IPS DF 19.7 (cell line): ENCODE measurements around the gene SUSD1.

ENCODE experiments used
- DNase-seq: peaks from one replicate; pipeline ENCODE4 v3.0.0-alpha.2; 2013; ENCODE audit warnings: low read depth, low spot score

The SUSD1 gene

DNA sequence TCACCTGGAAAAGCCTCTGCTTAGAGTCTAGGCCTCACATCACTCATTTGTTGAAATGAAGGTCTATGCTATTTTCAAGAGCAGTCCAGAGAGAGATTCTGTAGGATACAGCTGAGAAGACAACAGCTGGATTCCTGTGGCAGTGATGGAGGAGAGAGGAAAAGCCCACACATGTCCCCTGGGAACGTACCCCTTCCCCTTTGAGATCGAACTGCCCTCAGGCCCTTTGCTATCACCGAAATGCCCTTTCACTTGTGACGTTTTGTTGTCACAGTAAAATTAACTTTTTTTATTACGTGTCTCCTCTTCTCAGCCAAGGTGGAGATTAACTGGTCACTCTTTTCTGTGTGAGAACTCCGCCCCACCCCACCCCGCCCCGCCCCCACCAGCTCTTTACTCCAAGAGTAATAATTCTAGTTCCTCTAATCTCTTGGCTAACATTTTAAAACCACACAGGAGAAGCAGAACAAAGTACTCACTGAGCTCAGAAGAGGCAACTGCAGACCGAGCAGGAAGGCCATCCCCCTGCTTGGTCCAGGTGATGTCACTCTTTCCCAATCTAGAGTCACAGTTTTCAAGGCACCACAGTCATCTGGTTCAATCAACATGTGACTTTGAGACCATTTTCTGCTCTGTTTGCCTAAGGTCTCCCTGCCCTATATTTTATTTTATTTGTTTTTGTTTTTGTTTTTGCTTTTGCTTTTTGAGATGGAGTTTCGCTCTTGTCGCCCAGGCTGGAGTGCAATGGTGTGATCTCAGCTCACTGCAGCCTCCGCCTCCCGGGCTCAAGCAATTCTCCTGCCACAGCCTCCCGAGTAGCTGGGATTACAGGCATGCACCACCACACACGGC is 105.6 kb downstream of the SUSD1 start:
- no peak for DNase-seq

DNA sequence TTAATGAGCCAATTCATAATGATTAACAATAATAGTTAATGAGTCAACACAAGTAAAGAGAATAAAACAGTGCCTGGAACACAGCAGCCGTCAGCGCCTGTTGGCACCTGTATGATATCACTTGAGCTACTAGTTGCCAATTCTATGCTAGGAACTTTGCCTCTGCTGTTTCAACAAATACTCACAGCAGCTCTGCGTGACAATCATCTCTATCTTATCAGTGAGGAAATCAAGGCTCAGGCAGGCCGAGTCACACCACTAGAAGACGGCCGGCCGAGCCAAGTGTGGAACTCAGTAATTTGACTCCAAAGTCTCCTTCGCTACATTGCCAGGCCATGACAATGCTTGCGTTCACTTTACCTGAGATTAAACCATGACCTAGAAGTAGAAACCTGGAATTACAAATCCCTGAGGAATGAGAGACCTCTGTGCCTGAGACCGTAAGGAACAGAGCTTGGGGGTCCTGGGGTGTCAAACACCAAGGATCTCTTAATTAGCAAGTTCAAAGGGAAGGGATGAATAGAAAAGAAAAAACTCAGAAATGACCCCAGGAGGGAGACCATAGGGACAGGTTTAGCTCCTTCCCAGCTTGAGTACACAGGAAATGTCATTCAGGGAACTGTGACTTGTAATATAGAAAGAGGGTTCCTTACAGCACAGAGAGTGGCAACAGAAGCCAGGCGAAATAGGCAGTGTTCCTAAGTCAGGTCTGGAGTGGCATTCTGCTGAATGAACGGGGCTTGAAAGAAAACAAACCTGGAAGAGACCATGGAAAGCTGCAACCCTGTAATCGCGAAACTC is 109.1 kb downstream of the SUSD1 start:
- DNase-seq: no peak

DNA sequence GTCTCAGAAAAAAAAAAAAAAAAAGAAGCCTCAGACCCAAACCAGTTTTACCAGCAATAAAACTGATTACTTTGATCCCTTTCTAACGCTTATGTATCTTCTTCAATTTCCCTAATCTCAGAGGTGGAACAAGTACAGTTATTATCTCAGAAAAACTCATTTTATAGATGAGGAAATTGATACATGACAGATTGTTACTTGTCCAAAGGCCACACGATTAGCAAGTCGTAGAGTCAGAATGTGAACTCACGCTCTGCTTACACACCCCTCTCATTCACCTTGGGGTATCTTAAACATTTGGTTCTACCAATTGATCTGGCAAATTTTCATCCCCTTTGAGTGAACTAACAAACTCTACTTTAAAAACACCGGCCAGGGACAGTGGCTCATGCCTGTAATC is 110.2 kb downstream of the SUSD1 start:
- no peak for DNase-seq

DNA sequence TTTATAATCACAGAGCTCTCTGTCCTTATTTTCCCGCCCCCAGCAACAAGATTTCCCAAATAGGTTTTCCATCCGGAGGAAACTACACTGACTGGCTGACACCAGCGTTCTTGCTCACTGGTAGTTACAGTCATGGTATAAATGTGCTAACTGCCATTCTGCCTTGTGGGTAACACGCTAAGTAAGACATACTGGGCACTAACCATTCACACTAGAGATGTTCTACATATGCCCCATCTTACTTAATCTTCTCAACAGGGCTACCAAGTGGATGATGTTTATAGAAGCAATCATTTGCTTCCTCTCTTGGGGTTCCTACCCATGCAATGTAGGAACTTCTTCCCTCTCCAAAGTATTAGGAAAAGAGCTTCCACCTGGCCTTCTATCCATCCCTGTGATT is 111.5 kb downstream of the SUSD1 start:
- DNase-seq: no peak

DNA sequence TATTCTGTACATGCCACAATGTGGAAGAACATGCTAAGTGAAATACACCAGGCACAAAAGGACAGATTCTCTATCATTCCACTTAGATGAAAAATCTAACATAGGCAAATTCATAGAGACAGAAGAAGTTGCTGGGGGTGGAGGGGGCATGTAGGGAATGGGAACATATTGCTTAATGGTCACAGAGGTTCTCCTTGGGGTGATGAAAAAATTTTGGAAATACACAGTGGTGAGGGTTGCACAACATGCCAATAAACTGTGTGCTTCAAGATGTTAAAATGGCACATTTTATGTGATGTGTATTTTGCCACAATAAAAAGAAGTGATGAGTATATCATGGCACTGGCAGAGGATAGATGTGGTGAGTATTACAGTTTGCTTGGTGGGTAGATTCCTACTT is 111.9 kb downstream of the SUSD1 start:
- DNase-seq: no peak

DNA sequence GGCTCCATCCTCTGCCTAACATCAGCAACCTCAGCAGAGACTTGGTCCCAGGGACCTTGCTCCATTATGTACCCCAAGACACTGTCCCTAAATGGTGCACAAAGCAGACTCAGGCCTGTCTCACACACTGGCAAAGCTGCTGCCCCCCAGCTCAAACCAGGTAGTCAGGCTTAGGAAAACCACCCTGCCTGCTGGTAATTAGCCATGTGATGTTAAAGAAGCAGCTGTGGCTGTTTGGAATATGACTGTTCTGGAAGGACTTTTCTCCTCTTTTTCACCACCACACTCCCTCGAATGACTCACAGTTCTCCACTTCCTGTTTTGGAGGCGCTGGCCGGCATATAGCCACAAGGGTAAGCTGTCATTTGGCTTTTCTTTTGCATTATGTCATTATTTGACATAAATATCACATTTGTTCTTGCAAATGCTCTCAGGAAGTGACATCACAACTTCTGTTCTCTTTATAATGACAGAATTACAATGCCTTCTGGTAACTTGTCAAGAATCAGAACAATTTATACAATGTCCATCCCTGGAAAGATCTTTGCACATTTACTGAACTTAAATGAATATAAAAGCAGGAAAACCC is 113.9 kb downstream of the SUSD1 start:
- no peak for DNase-seq

DNA sequence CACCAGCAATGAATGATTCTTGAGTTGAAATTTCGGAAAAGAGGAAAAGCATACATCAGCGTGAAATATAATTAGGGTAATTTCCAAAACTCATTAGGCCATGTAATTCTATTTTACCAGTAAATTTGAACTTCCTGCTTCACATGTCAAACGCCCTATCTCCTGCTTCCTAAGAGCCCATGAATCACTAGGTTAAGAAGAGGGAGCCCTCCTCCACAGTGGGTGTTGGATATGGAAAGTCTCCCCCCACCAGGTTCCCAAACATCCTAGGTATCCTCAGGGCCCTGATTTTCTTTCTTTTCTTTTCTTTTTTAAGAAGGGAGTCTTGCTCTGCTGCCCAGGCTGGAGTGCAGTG is 115.2 kb downstream of the SUSD1 start:
- no peak for DNase-seq

DNA sequence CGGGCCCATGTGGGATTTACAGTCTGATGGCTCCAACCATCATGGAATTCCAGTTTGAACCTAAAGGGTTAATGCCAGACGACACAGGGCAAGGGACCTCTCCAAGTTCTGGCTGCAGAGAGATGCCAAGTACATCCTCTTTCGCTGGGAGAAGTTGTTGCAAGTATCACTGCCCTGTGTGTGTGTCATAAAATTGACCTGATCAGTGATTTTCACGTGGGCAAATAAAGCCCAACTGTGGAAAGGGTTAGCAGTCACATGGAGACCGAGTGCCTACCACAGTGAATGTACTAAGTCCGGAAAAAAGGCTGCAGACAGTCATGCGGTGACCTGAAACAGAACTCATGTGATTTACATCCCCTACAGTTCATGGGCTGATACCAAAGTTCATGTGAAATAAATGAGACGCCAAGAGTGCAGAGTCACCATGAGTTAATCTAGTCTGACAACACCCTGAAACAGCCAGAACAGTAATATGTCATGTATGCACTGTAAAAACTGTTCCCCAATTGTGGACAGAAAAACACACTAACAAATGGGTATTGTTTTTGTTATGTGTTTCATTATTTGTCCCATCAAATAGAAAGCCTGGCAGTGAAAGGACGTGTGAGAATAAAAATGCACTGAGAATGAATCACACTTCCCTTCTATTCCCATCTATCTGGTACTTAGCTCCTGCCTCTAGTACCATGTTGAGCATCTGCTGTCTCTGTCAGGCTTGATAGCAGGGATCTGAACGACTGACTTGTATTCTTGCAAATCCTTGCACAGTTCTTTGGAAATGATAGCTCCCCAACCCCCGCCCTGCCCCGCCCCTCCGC is 115.7 kb downstream of the SUSD1 start:
- no peak for DNase-seq

DNA sequence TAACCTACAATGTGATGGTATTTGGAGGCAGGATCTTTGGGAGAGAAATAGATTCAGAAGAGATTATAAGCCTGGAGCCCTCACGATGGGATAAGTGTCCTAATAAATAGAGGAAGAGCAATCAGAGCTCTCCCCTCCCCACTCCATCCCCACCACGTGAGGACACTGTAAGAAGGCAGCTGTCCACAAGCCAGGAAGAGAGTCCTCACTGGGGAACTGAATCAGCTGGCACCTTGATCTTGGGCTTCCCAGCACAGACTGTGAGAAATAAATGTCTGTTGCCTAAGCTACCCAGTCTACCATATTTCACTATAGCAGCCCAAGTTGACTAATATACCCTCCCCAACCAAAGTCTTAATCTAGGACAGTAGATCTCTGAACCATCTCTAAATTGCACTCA is 118.1 kb downstream of the SUSD1 start:
- no peak for DNase-seq

DNA sequence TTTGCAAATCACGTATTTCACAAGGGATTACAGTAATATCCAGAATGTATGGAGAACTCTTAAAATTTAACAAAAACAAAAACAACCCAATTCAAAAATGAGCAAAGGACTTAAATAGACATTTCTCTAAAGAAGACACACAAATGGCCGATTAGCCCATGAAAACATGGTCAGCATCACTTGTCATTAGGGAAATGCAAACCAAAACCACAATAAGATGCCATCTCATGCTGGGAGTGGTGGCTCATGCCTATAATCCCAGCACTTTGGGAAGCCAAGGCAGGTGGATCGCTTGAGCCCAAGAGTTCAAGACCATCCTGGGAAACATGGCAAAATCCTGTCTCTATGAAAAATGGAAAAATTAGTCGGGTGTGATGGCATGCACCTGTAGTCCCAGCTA is 120.2 kb downstream of the SUSD1 start:
- DNase-seq: no peak

DNA sequence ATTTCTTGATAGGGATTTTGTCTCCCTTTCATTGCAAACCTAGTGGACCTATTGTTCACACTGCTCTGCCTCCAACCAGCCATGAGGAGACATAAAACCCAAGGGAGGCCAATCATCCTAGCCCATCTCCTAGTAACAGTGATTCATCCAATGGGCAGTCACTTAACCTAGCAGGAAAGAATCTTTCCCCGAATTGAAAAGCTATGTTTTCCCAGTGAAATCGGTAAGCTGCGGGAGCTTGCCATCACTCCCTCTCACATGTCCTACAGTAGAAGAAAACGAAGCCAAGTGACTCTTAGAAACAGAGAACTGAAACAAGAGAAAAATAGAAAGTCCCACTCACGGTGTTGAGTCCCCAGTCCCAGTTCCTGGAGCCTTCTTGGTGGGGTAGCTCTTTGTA is 123.3 kb downstream of the SUSD1 start:
- DNase-seq: no peak

DNA sequence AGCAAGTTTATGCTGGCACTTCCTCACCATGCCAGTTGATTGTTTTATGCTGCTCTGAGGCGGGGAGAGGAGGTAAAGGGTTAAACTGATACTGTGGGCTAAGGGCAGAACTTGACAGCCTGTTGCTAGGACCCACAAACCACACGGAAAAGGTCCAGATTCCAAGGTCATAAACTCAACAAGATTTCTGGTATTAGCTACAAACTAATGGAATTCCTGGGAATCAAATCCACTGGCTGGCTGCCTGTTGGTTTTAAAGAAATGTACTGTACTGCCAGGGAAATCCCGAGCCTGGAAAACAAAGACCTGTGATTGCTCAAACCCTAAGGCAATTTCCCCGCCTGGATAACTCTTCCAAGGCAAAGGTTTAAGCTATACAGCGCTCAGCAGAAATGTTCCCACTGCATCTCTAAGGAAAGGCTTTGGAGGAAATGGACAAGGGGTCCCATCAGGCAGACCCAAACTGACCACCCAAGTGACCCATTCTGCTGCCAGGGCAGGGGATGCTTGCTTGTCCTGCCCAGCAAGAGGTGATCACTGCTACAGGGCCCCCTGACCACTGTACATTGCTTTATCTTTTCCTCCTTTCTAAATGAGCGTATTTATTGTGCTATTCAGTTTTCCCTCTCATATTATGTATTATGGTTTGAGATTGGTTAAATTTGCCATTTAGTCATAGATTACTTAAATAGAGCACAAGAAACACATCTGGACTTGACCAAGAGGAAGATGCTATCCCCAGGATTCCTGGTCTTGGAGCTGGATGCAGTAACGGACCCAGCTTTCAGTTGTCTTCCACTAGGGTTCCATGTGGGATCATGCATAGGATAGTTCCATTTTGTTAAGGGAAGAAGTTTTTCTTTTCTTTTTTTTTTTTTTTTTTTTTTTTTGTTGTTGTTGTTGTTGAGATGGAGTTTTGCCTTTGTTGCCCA is 124.3 kb downstream of the SUSD1 start:
- no peak for DNase-seq

DNA sequence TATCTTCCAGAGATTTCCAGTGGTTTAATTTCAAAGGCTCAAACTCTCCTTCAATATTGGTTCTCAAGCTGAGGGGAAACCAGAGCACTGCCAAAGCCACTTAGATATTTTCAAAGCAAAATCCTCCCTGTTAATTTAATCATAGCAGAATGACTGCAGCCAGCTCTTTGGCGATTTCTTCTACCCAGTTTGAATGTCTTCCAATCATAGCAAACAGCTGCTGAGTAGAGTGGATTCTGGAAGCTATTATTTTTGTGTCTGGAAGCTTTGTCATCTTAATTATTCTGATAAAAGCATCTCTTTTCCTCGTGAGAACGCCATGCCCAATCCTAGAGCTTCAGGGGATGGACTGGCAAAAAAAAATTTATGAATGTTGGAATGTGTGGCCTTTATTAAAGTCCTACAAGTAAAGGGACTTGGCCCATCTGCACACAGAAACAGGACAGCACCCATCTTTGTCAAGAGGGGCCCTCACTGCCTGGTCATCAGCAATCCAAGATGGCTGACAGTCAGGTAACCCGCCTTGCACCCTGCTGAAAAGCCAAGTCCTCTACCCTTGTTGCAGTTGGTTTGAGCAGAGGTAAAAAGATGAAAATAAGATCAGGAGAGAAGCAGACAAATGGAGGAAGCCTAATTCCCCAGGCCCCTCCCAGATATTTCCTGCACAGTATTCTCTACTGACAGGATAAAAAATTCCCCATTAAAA is 125.1 kb downstream of the SUSD1 start:
- no peak for DNase-seq

DNA sequence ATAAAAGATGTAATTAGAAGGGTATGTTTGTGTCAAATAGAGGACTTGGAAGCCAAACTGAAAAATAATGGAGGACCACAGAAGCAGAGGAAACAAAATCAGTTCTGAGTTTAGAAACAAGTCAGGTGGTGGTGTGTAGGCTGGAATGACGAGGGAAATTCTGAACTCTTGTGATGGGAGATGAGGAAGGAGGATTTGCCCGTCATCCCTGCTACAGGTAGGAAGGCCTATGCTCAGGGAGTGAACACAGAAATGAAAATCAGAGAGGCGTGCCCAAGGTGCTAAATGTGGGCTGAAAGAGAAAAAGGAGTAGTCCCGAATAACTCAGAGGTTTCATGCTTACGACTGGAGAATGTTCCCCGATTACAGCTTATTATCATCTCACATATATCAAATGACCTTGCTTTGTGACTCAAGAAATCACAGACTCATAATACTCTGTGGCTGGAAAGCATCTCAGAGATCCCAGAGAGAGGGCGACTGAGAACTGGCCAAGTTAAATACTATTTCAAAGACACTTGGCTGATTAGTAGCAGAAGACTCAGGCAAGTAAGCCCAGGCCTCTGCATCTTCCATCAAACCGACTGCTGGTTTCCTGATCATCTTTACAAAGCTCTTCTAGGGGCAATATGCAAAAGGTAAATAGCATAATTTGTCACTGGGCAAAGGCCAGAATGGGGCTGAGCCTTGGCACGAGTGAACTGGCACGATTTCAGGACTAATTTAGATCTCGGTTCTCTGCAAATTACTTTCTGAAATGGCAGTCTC is 126.0 kb downstream of the SUSD1 start:
- DNase-seq: no peak

DNA sequence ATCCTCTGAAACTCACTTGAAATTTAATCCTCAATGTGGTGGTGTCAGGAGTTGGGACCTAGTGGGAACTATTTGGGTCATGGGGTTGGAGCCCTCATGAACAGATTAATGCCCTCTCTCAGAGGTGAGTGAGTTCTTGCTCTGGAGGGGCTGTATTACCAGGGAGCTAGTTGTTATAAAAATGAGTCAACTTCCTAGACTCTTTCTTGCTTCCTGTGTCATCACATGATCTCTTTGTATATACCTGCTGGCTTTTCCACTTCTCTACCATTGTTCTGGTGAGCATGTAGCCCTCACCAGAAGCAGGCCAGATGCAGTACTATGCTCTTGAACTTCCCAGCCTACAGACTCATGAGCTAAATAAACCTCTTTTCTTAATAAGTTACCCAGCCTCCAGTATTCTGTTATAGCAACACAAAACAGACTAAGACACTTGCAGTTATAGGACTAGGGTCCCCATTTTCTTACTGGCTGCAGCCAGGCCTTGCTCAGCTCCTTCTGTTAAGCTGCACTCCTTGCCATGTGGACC is 127.5 kb downstream of the SUSD1 start:
- no peak for DNase-seq

DNA sequence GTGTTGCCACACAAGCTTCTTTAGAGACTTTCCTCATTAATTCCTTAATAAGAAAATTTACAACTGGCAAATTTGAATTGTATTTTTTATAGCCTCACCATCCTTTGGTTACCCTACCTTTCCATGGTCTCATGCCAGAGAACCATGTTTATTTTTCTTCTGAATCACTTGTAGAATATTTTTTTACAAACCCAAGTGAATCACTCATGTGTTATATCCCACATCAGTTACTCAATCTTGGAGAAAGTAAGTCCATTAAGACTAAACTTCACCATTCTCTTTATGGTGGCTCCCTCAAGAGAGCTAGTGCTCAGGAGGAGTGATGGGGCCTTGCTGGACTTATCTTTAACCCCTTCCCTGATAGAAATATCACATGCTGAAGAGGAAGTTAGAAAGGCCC is 128.9 kb downstream of the SUSD1 start:
- no peak for DNase-seq

DNA sequence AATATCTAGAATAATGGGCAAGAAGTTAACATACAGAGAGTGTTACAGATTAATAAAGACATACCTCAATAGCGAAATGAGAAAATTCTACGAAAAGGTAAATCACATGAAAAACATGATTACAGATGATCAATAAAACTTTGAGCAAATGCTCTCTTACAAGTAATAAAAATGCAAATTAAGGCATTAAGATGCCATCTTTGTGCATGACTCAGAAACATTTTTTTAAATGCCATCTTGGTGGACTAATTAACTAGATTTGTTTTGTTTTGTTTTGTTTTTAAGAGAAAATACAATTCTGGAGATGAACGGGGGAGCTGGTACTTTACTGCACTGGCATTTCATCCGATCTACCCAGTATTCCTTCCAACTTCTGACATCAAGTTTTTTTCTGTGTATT is 130.2 kb downstream of the SUSD1 start:
- no peak for DNase-seq

DNA sequence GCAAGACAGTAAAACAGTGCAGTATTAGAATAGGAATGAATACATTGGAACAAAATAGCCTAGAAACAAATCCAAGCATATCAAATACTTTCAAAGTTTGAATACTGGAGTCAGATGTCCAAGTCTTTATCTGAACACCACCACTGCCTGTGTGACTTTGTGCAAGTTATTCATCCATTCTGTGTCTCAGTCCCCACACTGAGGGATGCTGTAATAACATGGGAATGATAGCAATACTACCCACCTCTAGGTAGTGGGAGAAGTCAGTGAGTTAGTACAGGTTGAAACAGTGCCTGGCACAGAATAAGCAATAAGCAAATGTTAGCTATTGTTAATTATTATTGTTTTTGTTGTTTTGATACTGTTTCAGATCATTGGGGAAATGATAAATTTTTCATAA is 130.9 kb downstream of the SUSD1 start:
- DNase-seq: no peak

DNA sequence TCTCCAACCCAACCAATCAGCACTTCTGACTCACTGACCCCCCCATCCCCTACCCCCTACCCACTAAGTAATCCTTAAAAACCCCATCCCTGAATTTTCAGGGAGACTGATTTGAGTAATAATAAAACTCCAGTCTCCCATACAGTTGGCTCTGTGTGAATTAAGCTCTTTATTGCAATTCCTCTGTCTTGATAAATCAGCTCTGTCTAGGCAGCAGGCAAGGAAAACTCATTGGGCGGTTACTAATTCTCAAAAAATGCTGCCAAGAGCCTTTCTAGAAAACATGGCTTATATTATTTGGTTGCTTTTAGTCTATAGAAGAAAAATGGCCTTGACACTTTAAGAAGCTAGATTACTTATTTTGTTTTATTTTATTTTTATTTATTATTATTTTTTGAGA is 131.7 kb downstream of the SUSD1 start:
- no peak for DNase-seq
